GM12864 (cell line): ENCODE data around the gene WIPI1.

Experiments
- DNase-seq: peaks from one replicate; pipeline ENCODE4 v3.0.0-alpha.2; 2011; ENCODE audit warnings: low read depth
- H3K4me3 ChIP-seq: 2 replicates; pipeline ENCODE4 v1.5.1; 2011; ENCODE audit warnings: mild to moderate bottlenecking, low read depth, low read length, control low read depth
- TF ChIP-seq, protein P1 (sequence below): IDR thresholded peaks from 2 replicates; pipeline ENCODE4 v1.5.1; 2011; ENCODE audit warnings: low read depth, mild to moderate bottlenecking, moderate library complexity, low read length, control low read depth, inconsistent platforms; ENCODE audit errors: missing control alignments

Gene WIPI1

DNA sequence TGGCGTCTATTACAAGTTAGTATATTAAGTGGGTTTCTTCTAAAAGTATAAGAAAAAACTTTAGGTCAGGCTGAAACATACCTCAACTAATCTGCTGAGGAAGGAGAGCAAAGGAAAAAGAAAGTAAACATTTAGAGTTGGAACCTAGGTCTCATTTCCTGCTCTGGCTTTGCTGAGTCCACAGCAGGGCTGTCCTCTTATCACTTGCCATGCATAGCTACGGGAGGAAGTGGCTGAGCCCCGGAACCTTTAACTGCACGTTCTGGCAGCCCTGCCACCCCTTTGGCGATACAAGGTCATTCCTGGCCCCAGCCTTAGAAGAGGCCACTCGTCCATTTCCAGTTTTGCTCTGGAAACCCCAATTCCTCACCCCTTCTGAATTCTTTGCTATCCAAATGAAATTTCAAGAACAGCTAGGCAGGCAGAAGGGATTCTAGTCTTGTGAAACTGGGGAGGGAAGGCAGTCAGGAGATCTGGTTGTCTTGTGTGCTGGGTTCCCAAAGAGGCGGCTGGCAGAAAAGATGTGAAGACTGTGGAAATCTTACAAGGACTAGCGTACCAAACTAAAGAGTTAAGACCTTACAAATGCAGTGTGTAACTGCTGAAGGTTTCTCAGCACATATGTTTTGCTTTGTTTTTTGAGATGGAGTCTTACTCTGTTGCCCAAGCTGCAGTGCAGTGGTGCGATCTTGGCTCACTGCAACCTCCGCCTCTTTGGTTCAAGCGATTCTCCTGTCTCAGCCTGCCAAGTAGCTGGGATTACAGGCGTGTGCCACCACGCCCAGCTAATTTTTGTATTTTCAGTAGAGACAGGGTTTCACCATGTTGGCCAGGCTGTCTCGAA is 19.1 kb downstream of the WIPI1 start:
- TF ChIP-seq, protein P1, sequence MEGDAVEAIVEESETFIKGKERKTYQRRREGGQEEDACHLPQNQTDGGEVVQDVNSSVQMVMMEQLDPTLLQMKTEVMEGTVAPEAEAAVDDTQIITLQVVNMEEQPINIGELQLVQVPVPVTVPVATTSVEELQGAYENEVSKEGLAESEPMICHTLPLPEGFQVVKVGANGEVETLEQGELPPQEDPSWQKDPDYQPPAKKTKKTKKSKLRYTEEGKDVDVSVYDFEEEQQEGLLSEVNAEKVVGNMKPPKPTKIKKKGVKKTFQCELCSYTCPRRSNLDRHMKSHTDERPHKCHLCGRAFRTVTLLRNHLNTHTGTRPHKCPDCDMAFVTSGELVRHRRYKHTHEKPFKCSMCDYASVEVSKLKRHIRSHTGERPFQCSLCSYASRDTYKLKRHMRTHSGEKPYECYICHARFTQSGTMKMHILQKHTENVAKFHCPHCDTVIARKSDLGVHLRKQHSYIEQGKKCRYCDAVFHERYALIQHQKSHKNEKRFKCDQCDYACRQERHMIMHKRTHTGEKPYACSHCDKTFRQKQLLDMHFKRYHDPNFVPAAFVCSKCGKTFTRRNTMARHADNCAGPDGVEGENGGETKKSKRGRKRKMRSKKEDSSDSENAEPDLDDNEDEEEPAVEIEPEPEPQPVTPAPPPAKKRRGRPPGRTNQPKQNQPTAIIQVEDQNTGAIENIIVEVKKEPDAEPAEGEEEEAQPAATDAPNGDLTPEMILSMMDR = no peak
- DNase-seq = no peak
- H3K4me3 ChIP-seq = no peak overlapping the region

DNA sequence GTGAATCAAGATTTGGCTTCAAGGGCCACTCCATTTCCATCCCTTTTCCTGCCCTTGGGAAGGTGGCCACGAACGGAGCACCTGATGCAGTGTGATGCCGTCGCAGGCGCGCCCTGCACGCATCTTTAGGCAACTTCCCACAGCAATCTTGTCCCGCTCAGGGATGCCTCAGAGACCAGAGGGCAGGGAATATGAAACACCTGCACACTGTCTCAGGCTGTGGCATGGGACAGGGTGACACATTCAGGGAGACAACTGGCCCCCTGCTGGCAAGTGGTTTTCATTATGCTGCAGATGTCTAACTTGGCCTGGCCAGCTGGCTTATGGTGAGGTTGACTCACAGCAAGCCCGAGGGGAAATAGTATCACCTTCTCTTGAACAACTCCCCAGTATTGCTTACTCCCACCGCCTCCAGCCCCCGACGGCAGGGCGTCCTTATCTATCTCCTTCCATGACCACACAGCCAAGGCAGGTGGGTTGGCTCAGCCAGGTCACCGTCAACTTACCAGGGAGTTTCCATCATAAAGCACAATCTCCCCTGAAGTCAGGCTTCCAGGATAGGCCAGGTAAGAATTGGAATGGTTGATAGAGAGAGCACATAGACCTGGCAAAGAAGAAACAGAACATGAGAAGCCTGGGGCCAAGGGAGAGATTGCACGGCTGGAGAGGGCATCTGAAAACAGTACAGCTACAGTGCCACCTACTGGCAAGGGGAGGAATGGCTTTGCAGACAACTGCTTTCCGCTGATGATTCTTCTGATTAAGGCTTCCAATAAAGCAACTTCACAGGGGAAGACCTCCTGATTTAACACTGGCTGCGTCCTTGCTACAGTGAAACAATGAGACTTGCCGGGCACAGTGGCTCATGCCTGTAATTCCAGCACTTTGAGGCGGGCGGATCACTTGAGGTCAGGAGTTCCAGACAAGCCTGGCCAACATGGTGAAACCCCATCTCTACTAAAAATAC is 21.1 kb downstream of the WIPI1 start:
- TF ChIP-seq, protein P1 = peak; percentile 99
- no peak overlapping the region for H3K4me3 ChIP-seq
- no peak for DNase-seq

DNA sequence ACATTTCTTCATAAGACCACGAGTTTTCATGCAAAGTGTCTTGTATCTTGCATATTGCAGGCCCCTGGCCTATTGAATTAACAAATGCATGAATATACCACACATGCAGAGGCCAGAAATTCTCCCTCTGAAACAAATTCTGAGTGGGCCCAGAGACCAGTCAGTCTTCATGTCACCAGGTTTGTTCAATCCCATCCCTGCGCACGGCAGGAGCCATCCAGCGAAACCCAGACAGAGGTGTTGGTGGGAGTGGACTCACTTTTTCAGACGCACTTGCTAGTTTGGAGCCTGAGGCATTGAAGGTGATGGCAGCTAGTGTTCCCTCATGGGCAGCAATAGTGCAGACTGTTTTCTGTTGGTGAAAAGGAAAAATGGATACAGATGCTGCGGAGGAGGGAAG is 21.9 kb downstream of the WIPI1 start:
- no peak for DNase-seq
- H3K4me3 ChIP-seq = no peak overlapping the region
- TF ChIP-seq, protein P1 = no peak

DNA sequence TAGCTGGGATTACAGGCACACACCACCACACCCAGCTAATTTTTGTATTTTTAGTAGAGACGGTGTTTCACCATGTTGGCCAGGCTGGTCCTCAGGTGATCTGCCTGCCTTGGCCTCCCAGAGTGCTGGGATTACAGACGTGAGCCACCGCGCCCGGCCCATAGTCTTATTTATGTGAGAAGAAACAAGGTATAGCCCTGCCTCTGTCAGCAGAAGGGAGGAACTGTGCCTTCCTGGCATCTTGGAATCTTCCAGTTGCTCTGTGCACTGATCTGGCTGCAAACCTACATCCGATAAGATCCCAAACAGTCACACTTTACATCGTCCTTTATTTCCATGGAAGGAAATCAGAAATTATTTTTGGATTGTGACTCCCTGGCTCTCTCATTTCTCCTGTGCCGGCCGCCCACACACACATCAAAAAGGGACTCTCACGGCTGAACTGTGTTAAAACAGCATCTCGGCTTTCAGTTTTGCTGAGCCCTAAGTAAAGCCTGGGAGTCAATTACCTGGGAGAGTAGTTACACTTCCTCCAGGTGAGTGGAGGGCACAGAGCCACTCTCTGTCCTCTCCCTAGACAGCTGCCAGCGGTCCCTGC is 23.3 kb downstream of the WIPI1 start:
- DNase-seq = no peak
- H3K4me3 ChIP-seq = no peak overlapping the region
- TF ChIP-seq, protein P1 = no peak

DNA sequence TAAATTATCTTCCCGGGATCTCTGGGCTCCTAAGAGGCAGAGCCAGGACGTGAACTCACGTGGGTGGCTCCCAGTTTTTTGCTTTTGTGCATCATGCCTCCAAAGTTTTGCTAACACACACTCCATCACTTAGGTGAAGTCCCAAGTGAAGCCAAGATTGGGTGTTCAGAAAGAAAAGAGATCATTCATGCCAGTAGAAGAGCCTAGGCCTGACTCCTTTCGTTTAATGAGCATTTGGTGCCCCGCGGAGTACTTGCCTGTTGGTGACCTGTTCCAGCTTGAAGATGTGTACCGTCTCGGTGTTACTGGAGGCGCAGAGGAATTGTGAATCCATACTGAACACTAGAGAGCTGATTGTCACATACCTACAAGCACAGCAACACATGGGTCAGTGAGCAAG is 24.1 kb downstream of the WIPI1 start:
- TF ChIP-seq, protein P1 = no peak
- H3K4me3 ChIP-seq = no peak overlapping the region
- DNase-seq = no peak

DNA sequence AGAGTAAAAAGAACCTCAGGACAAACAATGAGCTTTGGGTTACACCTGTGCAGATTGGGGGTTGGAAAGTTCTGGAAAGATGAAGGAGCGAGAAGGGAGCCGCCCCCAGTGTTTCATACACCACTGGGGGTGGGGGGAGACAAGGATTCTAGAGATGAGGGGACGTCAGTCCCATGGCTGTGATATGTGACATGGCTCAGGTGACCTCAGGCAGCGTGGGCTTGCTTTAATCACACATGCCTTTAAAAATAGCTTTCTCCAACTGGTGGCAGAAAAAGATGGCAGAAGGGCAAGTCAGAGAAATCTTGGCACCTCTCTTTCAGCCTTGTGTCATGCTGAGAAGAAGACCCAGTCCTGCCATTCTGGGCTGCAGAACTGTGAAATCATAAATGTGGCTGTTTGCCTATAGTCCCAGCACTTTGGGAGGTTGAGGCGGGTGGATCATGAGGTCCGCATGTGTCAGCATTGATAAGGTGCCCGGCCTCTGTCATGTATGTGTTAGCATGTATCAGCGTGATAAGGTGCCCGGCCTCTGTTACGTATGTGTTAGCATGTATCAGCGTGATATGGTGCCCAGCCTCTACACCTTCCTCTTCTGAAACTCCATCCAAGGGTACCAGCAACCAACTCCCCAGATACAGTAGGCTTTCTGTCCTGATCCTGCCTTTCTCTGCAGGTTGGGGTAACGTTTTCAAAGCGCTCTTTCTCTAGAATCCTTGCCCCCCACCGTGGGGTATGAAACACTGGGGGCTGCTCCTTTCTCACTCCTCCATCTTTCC is 25.0 kb downstream of the WIPI1 start:
- DNase-seq = no peak
- TF ChIP-seq, protein P1 = no peak
- H3K4me3 ChIP-seq = no peak overlapping the region
